Spleen (tissue), 11 donors: Measurements from ENCODE around the gene TMC5. TPM values are rescaled to one million over a fixed set of nuclear protein-coding genes. Genes with fewer than 3 reads are reported as not detected.

Experiments used
- DNase-seq: peaks from one replicate; pipeline ENCODE4 v3.0.0-alpha.2; 2020
- H3K27ac ChIP-seq, 8 donors: fragments of 200-600 bp; sonication (generic) in 7 of 8; 1 replicate in 4 of 8; 2 replicates in 4 of 8; pipeline versions ENCODE4 v1.5.0 to v1.8.0; 2016 to 2021; ENCODE audit warnings: inconsistent platforms in 4 of 8, mild to moderate bottlenecking in 4 of 8, moderate library complexity in 1 of 8
- H3K27me3 ChIP-seq, 7 donors: fragments of 200-600 bp; sonication (generic) in 6 of 7; replicated peaks in 1 of 7; 1 replicate in 4 of 7; 2 replicates in 3 of 7; pipeline versions ENCODE4 v1.5.0 to v1.8.0; 2016 to 2021; ENCODE audit warnings: inconsistent platforms in 3 of 7, mild to moderate bottlenecking in 1 of 7
- H3K36me3 ChIP-seq, 6 donors: fragments of 200-600 bp; sonication (generic) in 5 of 6; 1 replicate in 4 of 6; 2 replicates in 2 of 6; pipeline versions ENCODE4 v1.5.0 to v1.8.0; 2016 to 2021; ENCODE audit warnings: inconsistent platforms in 2 of 6
- H3K4me1 ChIP-seq, 6 donors: fragments of 200-600 bp; sonication (generic) in 5 of 6; 1 replicate in 3 of 6; 2 replicates in 3 of 6; pipeline versions ENCODE4 v1.5.0 to v1.8.0; 2016 to 2021; ENCODE audit warnings: inconsistent platforms in 3 of 6
- H3K4me3 ChIP-seq, 8 donors: fragments of 200-600 bp; sonication (generic) in 7 of 8; 1 replicate in 4 of 8; 2 replicates in 4 of 8; pipeline versions ENCODE4 v1.5.0 to v1.8.0; 2016 to 2021; ENCODE audit warnings: inconsistent platforms in 4 of 8, mild to moderate bottlenecking in 4 of 8, moderate library complexity in 2 of 8
- H3K9me3 ChIP-seq, 8 donors: fragments of 200-600 bp; sonication (generic) in 7 of 8; 1 replicate in 4 of 8; 2 replicates in 4 of 8; pipeline versions ENCODE4 v1.5.0 to v1.8.0; 2016 to 2021; ENCODE audit warnings: inconsistent platforms in 4 of 8
- CTCF ChIP-seq, 11 experiments: fragments of 200-600 bp in 7 of 11; fragments of 450-650 bp in 4 of 11; sonication (generic) in 4 of 11; IDR thresholded peaks in 8 of 11; conservative IDR thresholded peaks in 3 of 11; 1 replicate in 7 of 11; 2 replicates in 4 of 11; pipeline versions ENCODE4 v1.4.0 to v1.8.0; 2016 to 2021; ENCODE audit warnings: antibody characterized with exemption in 11 of 11, inconsistent platforms in 4 of 11, mild to moderate bottlenecking in 1 of 11
- POLR2A ChIP-seq, 3 donors: fragments of 450-650 bp; IDR thresholded peaks; one replicate each; pipeline ENCODE4 v1.5.1; 2017; ENCODE audit warnings: antibody characterized with exemption in 3 of 3, mild to moderate bottlenecking in 1 of 3
- POLR2AphosphoS5 ChIP-seq, 3 donors: sonication (generic); formaldehyde crosslinking; IDR thresholded peaks; one replicate each; pipeline ENCODE4 v1.5.1; 2017; ENCODE audit warnings: antibody characterized with exemption in 3 of 3
- WGBS, 5 donors: extraction: QIAGEN DNeasy Blood & Tissue Kit in 3 of 5; methylation state at CpG; one replicate each; pipeline versions ENCODE4 v1.1.5 to v1.1.7; 2013 to 2018; 5-methylcytosine and 5-hydroxymethylcytosine counted together
- intact Hi-C: fragments of 100-400 bp; cut with DNase I; formaldehyde crosslinking; loops from one replicate; pipeline ENCODE4 v1.15.0; 2023; ENCODE audit warnings: low total_unique reads
- polyA plus RNA-seq, 3 donors: library from polyadenylated mRNA; stranded (reverse); fragments of 200-250 nt; gene quantifications; one replicate each; pipeline ENCODE4 v1.2.1, GENCODE V29; 2013
- total RNA-seq, 7 donors: library from RNA; depleted of rRNA in 3 of 7; stranded (reverse); fragments of >200 nt in 3 of 7; fragmentation: NEBNext Ultra II Directional in 4 of 7; extraction: Animal tissue kit (Norgen Biotek cat#: 25700) in 4 of 7; gene quantifications; one replicate each; pipeline versions ENCODE4 v1.1.0 to v1.2.1, GENCODE V29; 2016 to 2021
- donor health status: healthy with polysubstance abuse.
- donor health status: DM: no; HTN: no; CAD: no; lungs with moderate emphysema.
- donor health status: DM: no; HTN: no; CAD: no.
- donor health status: Bipolar disorder and iron deficiency.
- donor health status: healthy.
- donor health status: DM: no; HTN: no; CAD: no.
- donor health status: DM: yes; HTN: yes; CAD: no.

TMC5 gene
- total and polyA plus RNA-seq, 10 donors, result 0.05 to 0.30 (median 0.16) TPM; not detected in 4

GRCh38 chr16:19431636-19432340 is 14.1 kb downstream of the TMC5 start:
- Histone ChIP-seq H3K4me3 (no peak overlapping the region), H3K4me1 (no peaks in the 10 kb centered on the region), H3K9me3 (no peaks in the 10 kb centered on the region), H3K27me3 (peaks cover 0 to 8% (median 0%) of the 10 kb centered on the region in 7 donors), H3K27ac (peak overlapping the region in 6 of 8 donors; percentile 10 to 77 (median 42)), H3K36me3 (no peaks in the 10 kb centered on the region)
- DNase-seq, result no peak
- TF ChIP-seq POLR2AphosphoS5 (IDR thresholded peaks at IDR 0.05) (no peak), POLR2A (IDR thresholded peaks at IDR 0.05) (no peak), CTCF (IDR thresholded peaks at IDR 0.05 in 8 of 11, conservative IDR thresholded peaks at IDR 0.05 in 3 of 11) (no peak)
- 87 to 91% (median 89%) methylated on average over 6 of the region's 6 CpGs for WGBS, 5 donors
- intact Hi-C loops, result no loop called here

GRCh38 chr16:19432429-19432828 is 14.7 kb downstream of the TMC5 start:
- intact Hi-C loops, result no loop called here
- TF ChIP-seq POLR2A (IDR thresholded peaks at IDR 0.05) (no peak), CTCF (IDR thresholded peaks at IDR 0.05 in 8 of 11, conservative IDR thresholded peaks at IDR 0.05 in 3 of 11) (no peak), POLR2AphosphoS5 (IDR thresholded peaks at IDR 0.05) (no peak)
- no peaks in the 10 kb centered on the region for H3K36me3 ChIP-seq
- H3K9me3 ChIP-seq, result no peaks in the 10 kb centered on the region
- peak overlapping the region in 5 of 8 donors; percentile 30 to 77 (median 47) for H3K27ac ChIP-seq
- no peak for DNase-seq
- no peak overlapping the region for H3K4me3 ChIP-seq
- peaks cover 0 to 4% (median 0%) of the 10 kb centered on the region in 7 donors for H3K27me3 ChIP-seq
- H3K4me1 ChIP-seq, result peaks cover 0 to 3% (median 0%) of the 10 kb centered on the region in 6 donors

GRCh38 chr16:19434584-19434983 is 16.9 kb downstream of the TMC5 start:
- H3K4me3 ChIP-seq, result no peak overlapping the region
- TF ChIP-seq POLR2A (IDR thresholded peaks at IDR 0.05), result no peak
- TF ChIP-seq CTCF (IDR thresholded peaks at IDR 0.05 in 8 of 11, conservative IDR thresholded peaks at IDR 0.05 in 3 of 11), result no peak
- no peak for TF ChIP-seq POLR2AphosphoS5 (IDR thresholded peaks at IDR 0.05)
- 46 to 82% (median 62%) methylated on average over 1 of the region's 1 CpG for WGBS, 5 donors
- peaks cover 0 to 3% (median 0%) of the 10 kb centered on the region in 6 donors for H3K4me1 ChIP-seq
- peaks cover 0 to 4% (median 0%) of the 10 kb centered on the region in 7 donors for H3K27me3 ChIP-seq
- no peaks in the 10 kb centered on the region for H3K36me3 ChIP-seq
- intact Hi-C loops, result no loop called here
- no peak for DNase-seq
- H3K9me3 ChIP-seq, result no peaks in the 10 kb centered on the region
- H3K27ac ChIP-seq, result no peak overlapping the region

- WGBS, 5 donors, result 69 to 96% (median 83%) methylated on average over 1 of the region's 1 CpG
- no peak for TF ChIP-seq POLR2A (IDR thresholded peaks at IDR 0.05)
- no peak for TF ChIP-seq CTCF (IDR thresholded peaks at IDR 0.05 in 8 of 11, conservative IDR thresholded peaks at IDR 0.05 in 3 of 11)
- no peak for TF ChIP-seq POLR2AphosphoS5 (IDR thresholded peaks at IDR 0.05)
- no peak overlapping the region for H3K4me3 ChIP-seq
Measured at GRCh38 chr16:19436540-19436939, 18.9 kb downstream of the TMC5 start.

More at GRCh38 chr16:19436540-19436939, 18.9 kb downstream of the TMC5 start:
- Histone ChIP-seq H3K27me3 (peaks cover 0 to 4% (median 0%) of the 10 kb centered on the region in 7 donors), H3K36me3 (no peaks in the 10 kb centered on the region), H3K27ac (no peak overlapping the region), H3K9me3 (no peaks in the 10 kb centered on the region), H3K4me1 (peaks cover 0 to 3% (median 0%) of the 10 kb centered on the region in 6 donors)
- no peak for DNase-seq
- intact Hi-C loops, result no loop called here
